Endothelial cell of umbilical vein (primary cell): ENCODE results near the gene ASB13. TPM values are rescaled to one million over a fixed set of nuclear protein-coding genes. Genes with fewer than 3 reads are reported as not detected.

ENCODE experiments used
- BruUV-seq: library from RNA; stranded (reverse); fragments of 400-500 nt; replicated peaks from 2 replicates; lab custom pipeline; 2021; lab: Mats Ljungman, UMichigan
- CTCF ChIA-PET: fragments of 300-600, 350-600 bp; sonication (Branson Sonifier 250); formaldehyde crosslinking; loops from one replicate; lab custom pipeline; 2021; ENCODE audit warnings: antibody characterized with exemption, inconsistent platforms; lab: Charles Lee
- POLR2A ChIA-PET: fragments of 300-600, 350-600 bp; sonication (Branson Sonifier 250); formaldehyde crosslinking; loops from one replicate; lab custom pipeline; 2021; ENCODE audit warnings: antibody characterized with exemption, inconsistent platforms; lab: Charles Lee
- DNase-seq: peaks from one replicate; pipeline ENCODE4 v3.0.0-alpha.2; 2011; ENCODE audit warnings: low read depth, low spot score
- FAIRE-seq: peaks from 2 replicates; lab custom pipeline; 2011; peaks lifted over from hg19 to GRCh38; lab: Jason Lieb, UNC
- H2AFZ ChIP-seq: 2 replicates; pipeline ENCODE4 v1.6.0; 2012; ENCODE audit warnings: low read depth, low read length, control low read depth, inconsistent platforms
- H3K27ac ChIP-seq: 2 replicates; pipeline ENCODE4 v1.5.1; 2011; ENCODE audit warnings: low read depth, mild to moderate bottlenecking, control low read depth, low read length, moderate library complexity; ENCODE audit not compliant: insufficient read depth
- H3K27me3 ChIP-seq, 2 experiments: 2 replicates each; pipeline versions ENCODE4 v1.6.0 to v1.6.1; 2011; ENCODE audit warnings: low read length in 2 of 2, mixed read lengths in 1 of 2; ENCODE audit not compliant: control insufficient read depth in 2 of 2, insufficient read depth in 2 of 2
- H3K36me3 ChIP-seq, 2 experiments: 2 replicates in 1 of 2; 3 replicates in 1 of 2; pipeline ENCODE4 v1.5.1; 2011; ENCODE audit warnings: low read length in 2 of 2, mild to moderate bottlenecking in 1 of 2, moderate library complexity in 1 of 2; ENCODE audit not compliant: control insufficient read depth in 2 of 2, insufficient read depth in 2 of 2; ENCODE audit errors: extremely low read depth in 1 of 2
- H3K4me1 ChIP-seq: 3 replicates; pipeline ENCODE4 v1.5.1; 2011; ENCODE audit warnings: mild to moderate bottlenecking, low read length; ENCODE audit not compliant: control insufficient read depth, insufficient read depth; ENCODE audit errors: extremely low read depth
- H3K4me2 ChIP-seq: 2 replicates; pipeline ENCODE4 v1.6.1; 2011; ENCODE audit warnings: low read length, control low read depth, mixed read lengths; ENCODE audit not compliant: insufficient read depth
- H3K4me3 ChIP-seq, 3 experiments: fragments of 200-600 bp in 1 of 3; sonication (generic), shearing (Covaris generic) in 1 of 3; replicated peaks in 1 of 3; 2 replicates each; pipeline ENCODE4 v1.5.1; 2011 to 2016; ENCODE audit warnings: control low read depth in 3 of 3, low read length in 3 of 3, mild to moderate bottlenecking in 2 of 3, inconsistent platforms in 1 of 3, low read depth in 1 of 3, moderate library complexity in 1 of 3; ENCODE audit not compliant: insufficient read depth in 1 of 3
- H3K79me2 ChIP-seq: 2 replicates; pipeline ENCODE4 v1.6.0; 2012; ENCODE audit warnings: low read length, inconsistent platforms; ENCODE audit not compliant: control insufficient read depth, insufficient read depth
- H3K9ac ChIP-seq: replicated peaks from 2 replicates; pipeline ENCODE3; 2011; ENCODE audit warnings: low read length, control low read depth; ENCODE audit not compliant: insufficient read depth; ENCODE audit errors: extremely low read depth
- H3K9me1 ChIP-seq: replicated peaks from 3 replicates; pipeline ENCODE4 v1.6.0; 2011; ENCODE audit warnings: mild to moderate bottlenecking, low read length; ENCODE audit not compliant: control insufficient read depth, insufficient read depth; ENCODE audit errors: extremely low read depth
- H3K9me3 ChIP-seq: replicated peaks from 2 replicates; pipeline ENCODE4 v1.5.1; 2012; ENCODE audit warnings: low read length, inconsistent platforms; ENCODE audit not compliant: control insufficient read depth, insufficient read depth
- H4K20me1 ChIP-seq: replicated peaks from 2 replicates; pipeline ENCODE3; 2011; ENCODE audit warnings: mild to moderate bottlenecking, low read length; ENCODE audit not compliant: control insufficient read depth, insufficient read depth; ENCODE audit errors: extremely low read depth
- EZH2 ChIP-seq: IDR thresholded peaks from 2 replicates; pipeline ENCODE4 v1.6.1; 2012; ENCODE audit warnings: borderline replicate concordance, low read depth, mild to moderate bottlenecking, moderate library complexity, low read length, inconsistent platforms; ENCODE audit not compliant: severe bottlenecking
- MYC ChIP-seq: IDR thresholded peaks from one replicate; pipeline ENCODE4 v1.6.1; 2011; ENCODE audit warnings: mild to moderate bottlenecking, low read depth, low read length
- POLR2AphosphoS5 ChIP-seq: IDR thresholded peaks from 2 replicates; pipeline ENCODE4 v1.6.1; 2012; ENCODE audit warnings: low read depth, mild to moderate bottlenecking, control low read depth, low read length, moderate library complexity; ENCODE audit not compliant: insufficient read depth
- dilution Hi-C: fragments of 300-500 bp; cut with MboI; formaldehyde crosslinking; loops from one replicate; pipeline ENCODE4 v1.15.0; 2019; ENCODE audit warnings: low sequenced_read_pairs; ENCODE audit not compliant: extremely low pct_ligation_motif_present
- intact Hi-C: fragments of 100-400 bp; cut with micrococcal nuclease; formaldehyde crosslinking; loops from one replicate; pipeline ENCODE4 v1.10.0; 2022
- polyA plus RNA-seq, 4 experiments: library from polyadenylated mRNA; depleted of rRNA in 3 of 4; stranded (reverse) in 3 of 4; unstranded in 1 of 4; fragments of >200 nt; gene quantifications; 2 replicates each; pipeline versions ENCODE4 v1.2.1 to v1.2.3, GENCODE V29; 2011 to 2012; ENCODE audit warnings: missing spikeins in 1 of 4
- total RNA-seq: library from RNA; stranded (reverse); gene quantifications from 2 replicates; pipeline ENCODE4 v1.2.3, GENCODE V29; 2021
- TF ChIP-seq, protein P1 (sequence below), 2 donors: IDR thresholded peaks; 1 replicate in 1 of 2; 2 replicates in 1 of 2; pipeline ENCODE4 v1.5.1; 2011; ENCODE audit warnings: low read length in 2 of 2, mild to moderate bottlenecking in 2 of 2, moderate library complexity in 2 of 2, control low read depth in 1 of 2, inconsistent platforms in 1 of 2, low read depth in 1 of 2; ENCODE audit not compliant: insufficient read depth in 1 of 2; ENCODE audit errors: extremely low read depth in 1 of 2

The ASB13 gene
- total and polyA plus RNA-seq, 2 donors (not counting 3 experiments of a cell fraction or from before 2014, with no cell fraction given) = 6.3 to 7.3 TPM

DNA sequence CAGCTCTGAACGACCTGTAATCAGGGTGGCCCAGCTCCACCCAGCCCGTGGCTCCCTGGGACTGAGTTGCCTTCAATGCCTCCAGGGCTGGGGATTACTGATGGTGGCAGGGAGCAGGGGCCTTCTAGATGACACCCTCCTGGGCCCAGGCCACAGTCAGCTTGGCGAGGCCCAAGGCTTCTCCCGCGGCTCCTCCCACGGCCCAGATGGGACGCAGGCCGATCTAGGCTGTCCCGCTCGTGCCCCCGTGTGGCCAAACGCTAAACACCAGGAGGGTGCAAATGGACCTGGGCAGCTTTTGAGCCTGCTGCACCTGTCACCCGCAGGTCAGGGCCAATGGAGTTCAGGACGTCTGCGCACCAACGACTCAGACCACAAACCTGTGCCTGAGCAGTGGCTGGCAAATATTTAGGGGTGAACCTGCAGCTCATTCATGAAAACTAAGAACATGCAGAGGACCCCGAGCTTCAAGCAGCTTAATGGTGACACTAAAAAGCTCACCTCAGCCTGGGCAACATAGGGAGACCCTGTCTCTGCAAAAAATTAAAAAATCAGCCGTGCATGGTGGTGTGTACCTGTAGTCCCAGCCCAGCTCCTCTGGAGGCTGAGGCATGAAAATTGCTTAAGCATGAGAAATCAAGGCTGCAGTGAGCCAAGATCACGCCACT is 43.2 kb downstream of the ASB13 start:
- no peak overlapping the region for H3K4me2 ChIP-seq
- H3K36me3 ChIP-seq = no peaks in the 10 kb centered on the region
- ChIA-PET POLR2A (interaction anchor here (0.7 to 1.5 kb wide), 3 partner anchors 31 to 176 kb away, joined by 3 to 18 read pairs (median 3); no protein-coding TSS in a partner anchor), CTCF (interaction anchor here (0.7 to 6.0 kb wide), 43 partner anchors 9 to 815 kb away, joined by 3 to 309 read pairs (median 6); no protein-coding TSS in a partner anchor)
- no peaks in the 10 kb centered on the region for H4K20me1 ChIP-seq
- H3K9me1 ChIP-seq = no peaks in the 10 kb centered on the region
- dilution Hi-C loops = no loop called here
- no peak overlapping the region for H3K4me3 ChIP-seq
- DNase-seq (peak; percentile 75), FAIRE-seq (peak; percentile 88)
- no peaks in the 10 kb centered on the region for H3K79me2 ChIP-seq
- TF ChIP-seq MYC (no peak), EZH2 (no peak), POLR2AphosphoS5 (peak; percentile 18)
- TF ChIP-seq, protein P1, sequence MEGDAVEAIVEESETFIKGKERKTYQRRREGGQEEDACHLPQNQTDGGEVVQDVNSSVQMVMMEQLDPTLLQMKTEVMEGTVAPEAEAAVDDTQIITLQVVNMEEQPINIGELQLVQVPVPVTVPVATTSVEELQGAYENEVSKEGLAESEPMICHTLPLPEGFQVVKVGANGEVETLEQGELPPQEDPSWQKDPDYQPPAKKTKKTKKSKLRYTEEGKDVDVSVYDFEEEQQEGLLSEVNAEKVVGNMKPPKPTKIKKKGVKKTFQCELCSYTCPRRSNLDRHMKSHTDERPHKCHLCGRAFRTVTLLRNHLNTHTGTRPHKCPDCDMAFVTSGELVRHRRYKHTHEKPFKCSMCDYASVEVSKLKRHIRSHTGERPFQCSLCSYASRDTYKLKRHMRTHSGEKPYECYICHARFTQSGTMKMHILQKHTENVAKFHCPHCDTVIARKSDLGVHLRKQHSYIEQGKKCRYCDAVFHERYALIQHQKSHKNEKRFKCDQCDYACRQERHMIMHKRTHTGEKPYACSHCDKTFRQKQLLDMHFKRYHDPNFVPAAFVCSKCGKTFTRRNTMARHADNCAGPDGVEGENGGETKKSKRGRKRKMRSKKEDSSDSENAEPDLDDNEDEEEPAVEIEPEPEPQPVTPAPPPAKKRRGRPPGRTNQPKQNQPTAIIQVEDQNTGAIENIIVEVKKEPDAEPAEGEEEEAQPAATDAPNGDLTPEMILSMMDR (IDR thresholded peaks at IDR 0.05; ENCODE audit: extremely low read depth in 1 of 2, insufficient read depth in 1 of 2, low read depth in 1 of 2, low read length in 2 of 2) = peak; percentile 89 to 94
- intact Hi-C loops = loop anchor here (1.0 to 2.0 kb wide), 4 partner anchors 74 to 774 kb away; no protein-coding TSS in a partner anchor
- no TSS peak for BruUV-seq
- H3K9ac ChIP-seq = no peak overlapping the region
- no peak overlapping the region for H3K27ac ChIP-seq
- H3K27me3 ChIP-seq = no peaks in the 10 kb centered on the region
- peak overlapping the region; percentile 39 for H2AFZ ChIP-seq
- no peaks in the 10 kb centered on the region for H3K9me3 ChIP-seq
- no peaks in the 10 kb centered on the region for H3K4me1 ChIP-seq
